Cerebellar nuclear complex (tissue), 1 donor: ENCODE data around the gene USP21.

Experiments
- DNase-seq, 2 experiments: peaks; one replicate each; lab custom pipeline; 2025; lab: John Stamatoyannopoulos, UW

USP21 gene

GRCh38 chr1:161137881-161138280, 21.4 kb upstream of the USP21 start:
- DNase-seq: no peak

- no peak for DNase-seq
Observed at GRCh38 chr1:161138431-161138830, 20.9 kb upstream of the USP21 start.

GRCh38 chr1:161139766-161140165, 19.5 kb upstream of the USP21 start:
- no peak for DNase-seq

- no peak for DNase-seq
Observed at GRCh38 chr1:161140755-161141400, 18.4 kb upstream of the USP21 start.

- DNase-seq: no peak
Observed at GRCh38 chr1:161145832-161146231, 13.5 kb upstream of the USP21 start.

- no peak for DNase-seq
Observed at GRCh38 chr1:161153176-161153575, 6.1 kb upstream of the USP21 start.

GRCh38 chr1:161153682-161154337, 5.5 kb upstream of the USP21 start, which contains the start of gene UFC1:
TSS of gene UFC1 (plus strand) at chr1:161153978. CDS start at chr1:161153998, 20 bp downstream.
- peak; percentile 14 to 50 for DNase-seq

- no peak for DNase-seq
Observed at GRCh38 chr1:161157867-161158266, 1.4 kb upstream of the USP21 start.

GRCh38 chr1:161158316-161159010, 837 bp upstream of the USP21 start:
- DNase-seq: no peak

GRCh38 chr1:161159913-161160243, 578 bp downstream of the USP21 start:
- DNase-seq: no peak

- DNase-seq: no peak
Observed at GRCh38 chr1:161160671-161161145, 1.4 kb downstream of the USP21 start.

- no peak for DNase-seq
Observed at GRCh38 chr1:161161652-161162051, 2.4 kb downstream of the USP21 start.

GRCh38 chr1:161162052-161162451, 2.8 kb downstream of the USP21 start:
- no peak for DNase-seq

- no peak for DNase-seq
Observed at GRCh38 chr1:161162806-161163205, 3.5 kb downstream of the USP21 start.

GRCh38 chr1:161163793-161164192, 4.5 kb downstream of the USP21 start:
- no peak for DNase-seq

- no peak for DNase-seq
Observed at GRCh38 chr1:161164901-161165610, 5.8 kb downstream of the USP21 start.

- peak; percentile 81 to 98 for DNase-seq
Observed at GRCh38 chr1:161165742-161166668, 6.7 kb downstream of the USP21 start, which contains the start of gene PPOX. TSS of gene PPOX (plus strand) at chr1:161166426. CDS start at chr1:161166848, 422 bp downstream.

- no peak for DNase-seq
Observed at GRCh38 chr1:161166669-161167548, 7.6 kb downstream of the USP21 start.

- DNase-seq: no peak
Observed at GRCh38 chr1:161168906-161169305, 9.6 kb downstream of the USP21 start.

- DNase-seq: no peak
Observed at GRCh38 chr1:161171191-161171590, 11.9 kb downstream of the USP21 start.
